ENCODE results near the gene TEX264. TPM values are rescaled to one million over a fixed set of nuclear protein-coding genes. Genes with fewer than 3 reads are reported as not detected.
"Not testable (repeated sequence)": the region's sequence is repeated elsewhere in the genome, so short reads cannot be mapped to it uniquely, and the experiment has no call there.

Gene TEX264
- 23.8 TPM for total RNA-seq
- 64.2 TPM for polyA plus RNA-seq

DNA sequence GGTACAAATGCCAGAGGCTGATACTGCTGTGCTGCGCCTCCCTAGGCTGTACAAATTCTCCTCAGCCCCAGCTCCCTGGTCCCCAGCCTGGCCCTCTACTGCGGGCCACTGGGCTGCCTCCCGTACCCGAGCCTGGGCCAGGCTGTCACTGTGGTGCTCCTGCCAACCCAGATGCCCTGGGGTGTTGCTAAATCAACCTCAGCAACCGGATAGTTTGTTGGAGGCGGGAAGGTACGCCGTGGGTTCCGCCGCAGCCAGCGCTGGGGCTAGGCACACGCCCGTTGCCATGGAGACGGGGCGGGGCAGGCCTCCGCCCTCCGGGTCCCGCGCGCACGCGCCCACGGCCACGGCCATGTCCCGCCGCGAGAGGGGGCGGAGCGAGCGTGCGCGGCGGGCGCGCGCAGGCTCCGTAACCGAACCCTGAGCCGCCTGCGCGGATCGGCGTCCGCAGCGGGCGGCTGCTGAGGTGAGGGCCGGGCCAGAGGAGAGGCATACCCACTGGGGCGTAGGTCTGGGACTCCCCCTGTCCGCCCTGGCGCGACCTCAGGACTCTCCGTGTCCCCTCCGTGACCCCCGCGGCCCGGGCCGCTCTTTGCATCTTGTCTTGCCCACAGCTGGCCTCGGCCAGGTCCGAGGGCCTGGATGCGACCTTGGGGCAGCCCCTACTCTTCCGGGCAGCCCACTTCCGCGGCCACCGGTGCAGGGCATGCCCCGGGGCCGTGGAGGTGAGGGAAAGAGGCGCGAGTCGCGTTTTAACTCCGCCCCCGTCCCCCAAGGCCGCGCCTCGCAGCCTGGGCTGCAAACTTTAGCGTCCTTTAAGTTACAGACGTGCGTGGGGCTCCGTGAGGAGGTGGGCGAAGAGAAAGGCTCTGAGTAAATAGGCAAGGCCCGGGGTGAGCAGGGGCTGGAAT is at the start of gene TEX264:
Gene TEX264, plus strand, starts transcription at position 430 of the 911 bp plus-strand sequence. CDS start 3,053 bp downstream, outside the sequence.
- under 1% methylated on average over 81 of the region's 81 CpGs for WGBS

GRCh38 chr3:51622413-51622812 is 48.6 kb upstream of the TEX264 start:
- H3K4me1 ChIP-seq (ENCODE audit: insufficient read depth), result peaks cover 1% of the 10 kb centered on the region
- WGBS, result 76% methylated on average over 3 of the region's 3 CpGs
- no peaks in the 10 kb centered on the region for H3K36me3 ChIP-seq (ENCODE audit: insufficient read depth)
- no peak overlapping the region for H3K27ac ChIP-seq (ENCODE audit: low read depth)
- DNase-seq (ENCODE audit: extremely low spot score), result no peak
- H3K4me3 ChIP-seq (ENCODE audit: low read depth, low read length), result no peak overlapping the region

More for the DNA sequence above, at the start of gene TEX264:
- Histone ChIP-seq H3K4me1 (ENCODE audit: insufficient read depth) (no peaks in the 10 kb centered on the region), H3K27ac (ENCODE audit: low read depth) (peak within 1 kb of the TSS; percentile 93), H3K4me3 (ENCODE audit: low read depth, low read length) (peak within 1 kb of the TSS; percentile 80), H3K36me3 (ENCODE audit: insufficient read depth) (no peaks in the 10 kb centered on the region)
- no peak for DNase-seq (ENCODE audit: extremely low spot score)

DNA sequence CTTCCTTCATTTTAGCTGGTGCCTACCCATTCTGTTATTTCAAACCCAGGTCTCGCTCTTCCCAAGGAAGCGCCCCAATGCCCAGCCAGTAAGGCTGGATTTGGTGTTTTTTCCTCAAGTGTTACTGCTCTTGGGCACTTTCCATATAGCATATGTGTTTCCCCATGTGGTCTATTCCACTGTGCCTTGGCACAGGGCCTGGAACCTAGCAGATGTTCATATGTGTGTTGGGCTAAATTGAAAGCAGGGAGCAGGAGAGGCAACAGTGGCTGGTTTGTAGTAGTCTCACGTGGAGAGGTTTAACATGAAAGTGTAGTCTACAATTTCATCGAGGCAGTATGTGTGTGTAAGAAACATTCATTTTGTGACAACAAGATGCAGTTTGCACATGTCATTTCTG is 48.2 kb upstream of the TEX264 start:
- H3K4me3 ChIP-seq (ENCODE audit: low read depth, low read length), result no peak overlapping the region
- H3K36me3 ChIP-seq (ENCODE audit: insufficient read depth), result no peaks in the 10 kb centered on the region
- no peak for DNase-seq (ENCODE audit: extremely low spot score)
- H3K4me1 ChIP-seq (ENCODE audit: insufficient read depth), result peaks cover 1% of the 10 kb centered on the region
- no peak overlapping the region for H3K27ac ChIP-seq (ENCODE audit: low read depth)
- WGBS, result 81% methylated on average over 4 of the region's 4 CpGs

- Histone ChIP-seq H3K4me3 (ENCODE audit: low read depth, low read length) (no peak overlapping the region), H3K36me3 (ENCODE audit: insufficient read depth) (peaks cover 5% of the 10 kb centered on the region), H3K27ac (ENCODE audit: low read depth) (no peak overlapping the region), H3K4me1 (ENCODE audit: insufficient read depth) (no peaks in the 10 kb centered on the region)
- no peak for DNase-seq (ENCODE audit: extremely low spot score)
- 96% methylated on average over 4 of the region's 4 CpGs for WGBS
Observed at GRCh38 chr3:51630513-51630912, 40.5 kb upstream of the TEX264 start.

GRCh38 chr3:51637144-51637940 is 33.7 kb upstream of the TEX264 start:
- DNase-seq (ENCODE audit: extremely low spot score), result no peak
- no peaks in the 10 kb centered on the region for H3K4me1 ChIP-seq (ENCODE audit: insufficient read depth)
- no peak overlapping the region for H3K4me3 ChIP-seq (ENCODE audit: low read depth, low read length)
- peaks cover 15% of the 10 kb centered on the region for H3K36me3 ChIP-seq (ENCODE audit: insufficient read depth)
- WGBS, result 93% methylated on average over 14 of the region's 14 CpGs
- H3K27ac ChIP-seq (ENCODE audit: low read depth), result no peak overlapping the region

DNA sequence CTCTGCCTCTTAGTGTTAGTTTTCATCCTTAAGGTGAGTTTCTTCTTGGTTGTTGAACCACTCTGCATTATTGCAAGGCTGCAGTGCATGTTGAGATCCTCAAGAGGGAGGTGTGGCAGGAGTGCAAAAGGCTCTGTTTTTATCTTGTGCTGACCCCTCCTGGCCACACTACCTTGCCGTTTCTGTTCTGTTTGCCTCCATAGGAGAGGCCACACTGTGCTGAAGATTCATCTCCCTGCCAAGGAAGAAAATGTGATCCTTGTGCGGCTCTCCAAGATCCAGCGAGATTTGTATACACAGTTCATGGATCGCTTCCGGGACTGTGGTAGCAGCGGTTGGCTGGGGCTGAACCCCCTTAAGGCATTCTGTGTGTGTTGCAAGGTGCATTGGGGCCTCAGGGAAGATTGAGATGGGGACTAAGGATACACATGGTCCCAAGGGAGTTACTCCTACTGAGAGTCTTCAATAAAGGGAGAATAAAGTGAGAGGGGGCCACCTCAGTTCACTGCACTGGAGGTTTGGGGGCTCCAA is 33.0 kb upstream of the TEX264 start:
- no peak for DNase-seq (ENCODE audit: extremely low spot score)
- no peak overlapping the region for H3K27ac ChIP-seq (ENCODE audit: low read depth)
- no peak overlapping the region for H3K4me3 ChIP-seq (ENCODE audit: low read depth, low read length)
- no peaks in the 10 kb centered on the region for H3K4me1 ChIP-seq (ENCODE audit: insufficient read depth)
- WGBS, result 67% methylated on average over 6 of the region's 6 CpGs
- peaks cover 15% of the 10 kb centered on the region for H3K36me3 ChIP-seq (ENCODE audit: insufficient read depth)

DNA sequence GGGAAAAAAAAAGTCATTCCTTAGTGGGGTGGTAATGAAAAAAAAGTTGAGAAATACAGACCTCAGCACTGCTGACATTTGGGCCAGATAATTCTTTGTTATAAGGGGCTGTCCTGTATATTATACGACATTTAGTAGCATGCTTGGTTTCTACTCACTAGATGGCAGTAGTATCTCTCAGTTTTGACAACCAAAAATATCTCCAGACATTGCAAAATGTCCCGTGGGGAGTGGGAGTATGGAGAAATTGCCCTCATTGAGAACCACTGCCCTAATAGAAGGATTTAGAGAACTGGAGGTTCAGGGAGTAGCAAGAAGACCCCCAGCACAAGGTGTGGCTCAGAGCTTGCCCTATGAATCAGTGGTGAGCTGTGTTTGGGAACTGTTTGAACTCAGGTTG is 28.6 kb upstream of the TEX264 start:
- Histone ChIP-seq H3K4me1 (ENCODE audit: insufficient read depth) (no peaks in the 10 kb centered on the region), H3K36me3 (ENCODE audit: insufficient read depth) (peaks cover 11% of the 10 kb centered on the region), H3K4me3 (ENCODE audit: low read depth, low read length) (no peak overlapping the region), H3K27ac (ENCODE audit: low read depth) (no peak overlapping the region)
- WGBS, result 21% methylated on average over 2 of the region's 2 CpGs
- no peak for DNase-seq (ENCODE audit: extremely low spot score)

DNA sequence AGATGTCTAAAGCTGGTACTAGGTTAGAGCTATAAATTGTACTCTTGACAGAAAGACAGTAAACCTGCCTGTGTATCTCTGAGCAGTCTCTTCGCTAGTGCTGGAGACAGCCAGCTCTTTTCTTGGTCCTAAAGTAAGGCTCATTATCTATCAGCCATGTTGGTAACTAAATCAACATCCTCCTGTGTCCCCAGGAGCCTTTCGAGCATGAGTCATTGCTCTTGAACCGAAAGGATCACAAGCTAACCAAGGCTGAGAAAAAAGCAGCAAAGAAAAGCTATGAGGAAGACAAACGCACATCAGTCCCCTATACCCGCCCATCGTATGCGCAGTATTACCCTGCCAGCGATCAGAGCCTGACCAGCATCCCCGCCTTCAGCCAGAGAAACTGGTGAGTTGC is 25.0 kb upstream of the TEX264 start:
- no peak for DNase-seq (ENCODE audit: extremely low spot score)
- no peak overlapping the region for H3K27ac ChIP-seq (ENCODE audit: low read depth)
- peaks cover 12% of the 10 kb centered on the region for H3K36me3 ChIP-seq (ENCODE audit: insufficient read depth)
- H3K4me1 ChIP-seq (ENCODE audit: insufficient read depth), result no peaks in the 10 kb centered on the region
- no peak overlapping the region for H3K4me3 ChIP-seq (ENCODE audit: low read depth, low read length)
- WGBS, result 94% methylated on average over 9 of the region's 9 CpGs

DNA sequence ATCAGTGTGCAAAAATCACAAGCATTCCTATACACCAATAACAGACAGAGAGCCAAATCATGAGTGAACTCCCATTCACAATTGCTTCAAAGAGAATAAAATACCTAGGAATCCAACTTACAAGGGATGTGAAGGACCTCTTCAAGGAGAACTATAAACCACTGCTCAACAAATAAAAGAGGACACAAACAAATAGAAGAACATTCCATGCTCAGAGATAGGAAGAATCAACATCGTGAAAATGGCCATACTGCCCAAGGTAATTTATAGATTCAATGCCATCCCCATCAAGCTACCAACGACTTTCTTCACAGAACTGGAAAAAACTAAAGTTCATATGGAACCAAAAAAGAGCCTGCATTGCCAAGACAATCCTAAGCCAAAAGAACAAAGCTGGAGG is 18.9 kb upstream of the TEX264 start:
- H3K27ac ChIP-seq (ENCODE audit: low read depth); H3K36me3 ChIP-seq (ENCODE audit: insufficient read depth); H3K4me1 ChIP-seq (ENCODE audit: insufficient read depth); DNase-seq (ENCODE audit: extremely low spot score); H3K4me3 ChIP-seq (ENCODE audit: low read depth, low read length): not testable (repeated sequence)
- WGBS, result 92% methylated on average over 2 of the region's 2 CpGs

GRCh38 chr3:51653409-51653808 is 17.6 kb upstream of the TEX264 start:
- not testable (repeated sequence) for H3K27ac ChIP-seq (ENCODE audit: low read depth); H3K4me1 ChIP-seq (ENCODE audit: insufficient read depth); H3K36me3 ChIP-seq (ENCODE audit: insufficient read depth); H3K4me3 ChIP-seq (ENCODE audit: low read depth, low read length); DNase-seq (ENCODE audit: extremely low spot score)
- WGBS, result 97% methylated on average over 1 of the region's 2 CpGs

GRCh38 chr3:51657234-51657633 is 13.8 kb upstream of the TEX264 start:
- H3K36me3 ChIP-seq (ENCODE audit: insufficient read depth), result peaks cover 2% of the 10 kb centered on the region
- 94% methylated on average over 3 of the region's 3 CpGs for WGBS
- H3K4me1 ChIP-seq (ENCODE audit: insufficient read depth), result no peaks in the 10 kb centered on the region
- DNase-seq (ENCODE audit: extremely low spot score), result no peak
- H3K27ac ChIP-seq (ENCODE audit: low read depth), result no peak overlapping the region
- H3K4me3 ChIP-seq (ENCODE audit: low read depth, low read length), result no peak overlapping the region

DNA sequence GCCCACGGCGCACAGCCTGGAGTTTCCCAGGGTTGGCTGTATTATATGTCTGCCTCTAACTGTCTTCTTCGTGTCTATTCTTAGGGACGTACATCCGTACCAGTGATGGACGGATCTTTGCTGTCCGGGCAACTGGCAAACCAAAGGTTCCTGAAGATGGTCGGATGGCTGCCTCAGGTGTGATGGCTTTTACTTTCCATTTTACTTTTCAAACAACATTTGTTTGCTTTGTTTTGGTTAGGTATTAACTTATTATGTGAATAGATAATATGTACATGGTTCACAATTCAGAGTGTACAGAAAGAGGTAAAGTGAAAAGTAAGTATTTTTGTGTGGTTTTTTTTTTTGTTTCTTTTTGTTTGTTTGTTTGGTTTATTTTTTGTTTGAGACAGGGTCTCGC is 11.1 kb upstream of the TEX264 start:
- no peaks in the 10 kb centered on the region for H3K4me1 ChIP-seq (ENCODE audit: insufficient read depth)
- no peak for DNase-seq (ENCODE audit: extremely low spot score)
- no peak overlapping the region for H3K27ac ChIP-seq (ENCODE audit: low read depth)
- 94% methylated on average over 9 of the region's 9 CpGs for WGBS
- H3K36me3 ChIP-seq (ENCODE audit: insufficient read depth), result peaks cover 2% of the 10 kb centered on the region
- H3K4me3 ChIP-seq (ENCODE audit: low read depth, low read length), result no peak overlapping the region

GRCh38 chr3:51662456-51662855 is 8.6 kb upstream of the TEX264 start:
- H3K4me3 ChIP-seq (ENCODE audit: low read depth, low read length), result no peak overlapping the region
- peaks cover 2% of the 10 kb centered on the region for H3K36me3 ChIP-seq (ENCODE audit: insufficient read depth)
- DNase-seq (ENCODE audit: extremely low spot score), result no peak
- 94% methylated on average over 14 of the region's 14 CpGs for WGBS
- H3K27ac ChIP-seq (ENCODE audit: low read depth), result no peak overlapping the region
- no peaks in the 10 kb centered on the region for H3K4me1 ChIP-seq (ENCODE audit: insufficient read depth)

Measured in urinary bladder (tissue), 4 donors.